ENCODE results near the gene ATP2C2. TPM values are rescaled to one million over a fixed set of nuclear protein-coding genes. Genes with fewer than 3 reads are reported as not detected.

The ATP2C2 gene
- total RNA-seq, 2 experiments from 2014 or later: not detected

Other genes starting within 250 kb of the ATP2C2 start
- 10 to 100 TPM; 15.2 to 16.3 TPM for gene HSDL1, start 223.4 kb upstream of the ATP2C2 start, total RNA-seq
- not detected for gene DNAAF1, start 223.2 kb upstream of the ATP2C2 start, total RNA-seq
- 10 to 100 TPM; 47.2 to 51.9 TPM for gene TAF1C, start 181.5 kb upstream of the ATP2C2 start, total RNA-seq
- not detected for gene ADAD2, start 177.4 kb upstream of the ATP2C2 start, total RNA-seq
- not detected for gene KCNG4, start 128.5 kb upstream of the ATP2C2 start, total RNA-seq
- gene WFDC1, start 73.7 kb upstream of the ATP2C2 start, total RNA-seq: not detected
- gene MEAK7, start 136.1 kb downstream of the ATP2C2 start, total RNA-seq: 10 to 100 TPM; 27.7 to 33.4 TPM
- 100 to 1,000 TPM; 676 to 689 TPM for gene COTL1, start 249.5 kb downstream of the ATP2C2 start, total RNA-seq

Measured in activated CD4-positive, alpha-beta memory T cell treated with anti-CD3 and anti-CD28 coated beads, Interleukin-2, amount 10 ng/mL, durations not matched to agents 7 days and 5 days (primary cell).